Limb (tissue), 2 donors: ENCODE measurements around the gene MRPS2.
"Not testable (repeated sequence)": the region's sequence is repeated elsewhere in the genome, so short reads cannot be mapped to it uniquely, and the experiment has no call there.

Experiments used
- DNase-seq, 2 donors: peaks; one replicate each; pipeline ENCODE4 v3.0.0-alpha.2; 2016; ENCODE audit errors: extremely low spot score in 2 of 2

MRPS2 gene

DNA sequence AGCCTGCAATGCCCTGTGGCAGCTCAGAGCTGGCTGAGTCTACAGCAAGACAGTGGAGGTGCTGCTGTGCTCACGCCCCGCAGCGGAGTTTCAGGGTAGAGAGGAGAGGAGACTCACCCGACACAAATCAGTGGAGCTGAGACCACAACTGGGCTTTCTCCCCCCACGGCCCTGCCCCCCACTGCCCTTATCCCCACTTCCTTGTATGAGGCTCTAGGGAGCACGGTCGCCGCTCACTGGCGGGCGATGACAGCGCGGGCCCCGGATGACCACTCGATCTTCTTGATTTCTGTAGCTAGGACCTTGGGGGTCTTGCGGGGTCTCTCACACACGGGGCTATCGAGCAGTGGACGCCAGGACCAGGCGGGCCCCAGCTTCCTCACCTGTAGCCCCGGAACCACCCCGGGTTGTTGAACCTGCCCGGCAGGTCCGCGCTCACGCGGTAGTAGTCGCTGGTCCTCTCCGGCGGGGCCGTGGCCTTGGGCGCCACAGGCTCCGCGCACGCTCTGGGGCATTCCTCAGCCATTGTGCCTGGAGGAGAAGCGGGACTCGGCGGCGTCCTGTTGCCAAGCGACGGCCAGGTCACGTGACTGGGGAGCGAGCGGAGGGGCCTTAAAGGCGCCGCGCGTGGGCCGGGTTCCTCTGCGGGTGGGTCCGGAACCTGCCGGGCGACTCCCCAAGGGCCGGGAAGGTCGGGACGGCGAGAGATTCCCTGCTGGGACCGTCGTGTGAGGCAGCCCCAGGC, 984 bp upstream of the MRPS2 start:
- DNase-seq: peak; percentile 82 to 94

DNA sequence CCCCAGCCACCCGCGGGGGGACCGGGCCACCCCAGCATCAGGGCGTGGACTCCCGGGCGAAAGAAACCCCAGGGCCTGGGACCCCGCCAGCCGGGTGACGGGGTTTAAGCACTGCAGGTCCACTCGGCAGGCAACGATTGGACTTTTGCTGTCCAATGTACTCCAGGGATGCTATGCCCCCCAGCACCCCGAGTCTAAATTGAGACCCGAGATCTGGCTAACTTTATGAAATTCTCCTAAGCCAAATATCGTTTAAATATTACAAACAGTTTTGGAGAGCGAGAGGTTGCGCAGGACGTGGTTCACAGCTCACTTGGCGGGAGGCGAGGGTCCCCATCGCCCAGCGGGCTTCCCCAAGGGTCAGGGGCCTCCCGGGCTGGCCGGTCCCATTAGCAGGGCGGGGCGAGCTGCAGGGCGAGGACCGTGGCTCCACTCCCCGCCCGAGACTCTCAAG, 384 bp upstream of the MRPS2 start:
- no peak for DNase-seq

DNA sequence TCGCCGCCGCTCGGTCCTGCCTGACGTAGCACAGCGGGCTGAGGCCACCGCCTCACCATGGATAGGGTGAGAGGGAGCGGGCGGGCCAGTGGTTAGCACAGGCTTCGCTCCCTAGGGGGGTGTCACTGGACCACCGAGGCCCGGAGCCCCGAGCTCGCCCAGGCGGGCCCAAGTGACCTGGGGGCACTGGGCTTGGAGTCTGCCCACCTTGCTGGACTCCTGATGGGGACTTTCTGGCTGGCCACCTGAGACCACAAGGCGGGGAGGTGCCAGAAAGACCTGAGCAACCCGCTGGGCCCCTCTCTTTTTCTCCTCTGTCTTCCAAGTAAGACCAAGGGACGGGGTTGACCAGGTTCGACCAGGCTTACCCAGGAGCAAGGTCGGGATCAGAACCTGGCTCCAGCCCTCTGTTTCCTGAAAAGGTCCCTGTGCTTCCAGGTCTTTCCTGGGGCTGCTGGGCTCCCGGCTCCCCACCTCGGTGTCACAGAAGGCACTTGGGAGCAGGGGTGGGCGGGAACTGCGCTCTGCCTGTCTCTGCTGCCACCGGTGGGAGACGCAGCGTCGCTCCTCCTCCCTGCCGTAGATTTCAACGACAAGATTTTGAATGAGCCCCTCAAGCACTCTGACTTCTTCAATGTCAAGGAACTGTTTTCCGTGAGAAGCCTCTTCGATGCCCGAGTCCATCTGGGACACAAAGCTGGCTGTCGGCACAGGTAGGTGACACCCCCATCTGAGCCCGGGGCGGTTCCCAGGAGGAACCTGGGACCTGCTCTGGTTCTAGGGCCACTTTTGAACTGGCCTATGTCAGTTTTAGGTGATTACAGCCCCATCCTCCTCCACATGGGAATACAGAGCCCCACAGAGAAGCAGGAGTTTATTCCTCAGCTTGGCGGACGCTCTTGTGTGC, 1.0 kb downstream of the MRPS2 start:
- DNase-seq: no peak

DNA sequence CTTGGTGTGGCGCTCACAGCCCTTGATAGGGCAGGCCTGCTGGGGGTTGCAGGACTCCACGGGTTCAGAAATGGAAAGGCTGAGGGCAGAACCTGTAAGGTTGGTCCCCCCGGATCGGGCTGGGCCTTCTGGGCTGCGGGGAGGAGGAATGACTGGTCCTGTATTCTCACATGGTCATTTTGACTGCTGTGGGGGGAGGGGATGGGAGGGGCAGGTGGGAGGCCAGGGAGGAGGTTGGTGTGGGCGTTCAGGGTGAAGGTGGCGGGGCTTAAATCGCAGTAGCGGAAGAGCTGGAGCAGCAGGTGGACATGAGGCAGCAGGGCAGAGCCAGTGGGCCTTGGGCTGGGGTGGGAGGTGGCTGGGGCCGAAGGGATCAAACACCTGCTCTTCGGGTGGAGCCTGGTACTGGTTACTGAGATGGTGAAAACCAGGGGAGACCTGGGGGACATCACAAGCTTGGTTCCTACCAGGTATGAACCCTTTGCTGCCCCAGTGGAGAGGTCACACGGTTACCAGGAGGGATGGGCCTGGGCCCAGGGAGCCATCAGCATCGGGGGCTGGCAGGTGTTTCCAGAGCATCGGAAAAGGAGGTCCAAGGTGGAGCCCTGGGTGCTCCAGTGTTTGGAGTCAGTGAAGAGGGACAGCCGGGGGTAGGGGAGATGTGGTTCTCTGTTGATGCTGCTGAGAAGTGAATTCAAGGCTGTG, 1.8 kb downstream of the MRPS2 start:
- no peak for DNase-seq

DNA sequence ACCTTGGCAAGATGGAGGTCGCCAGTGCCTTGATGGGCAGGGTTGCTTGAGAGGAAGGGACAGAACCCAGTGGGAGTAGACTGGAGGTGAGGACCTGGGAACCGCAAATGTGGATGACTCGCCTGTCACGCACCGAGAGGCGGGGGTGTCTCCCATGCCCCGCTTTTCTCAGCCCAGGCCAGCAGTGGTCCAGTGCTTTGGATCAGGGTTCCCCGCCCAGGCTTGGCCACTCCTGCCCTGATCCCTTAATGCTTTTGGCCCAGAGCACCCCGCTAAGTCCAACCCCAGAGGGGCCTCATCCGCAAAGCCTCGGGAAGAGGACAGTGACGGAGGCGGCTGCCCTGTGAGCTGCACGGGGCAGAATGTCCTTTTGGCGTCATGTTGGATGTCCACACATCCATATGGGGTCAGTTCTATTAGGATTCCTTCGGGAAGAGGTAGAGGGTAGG, 2.4 kb downstream of the MRPS2 start:
- DNase-seq: no peak

DNA sequence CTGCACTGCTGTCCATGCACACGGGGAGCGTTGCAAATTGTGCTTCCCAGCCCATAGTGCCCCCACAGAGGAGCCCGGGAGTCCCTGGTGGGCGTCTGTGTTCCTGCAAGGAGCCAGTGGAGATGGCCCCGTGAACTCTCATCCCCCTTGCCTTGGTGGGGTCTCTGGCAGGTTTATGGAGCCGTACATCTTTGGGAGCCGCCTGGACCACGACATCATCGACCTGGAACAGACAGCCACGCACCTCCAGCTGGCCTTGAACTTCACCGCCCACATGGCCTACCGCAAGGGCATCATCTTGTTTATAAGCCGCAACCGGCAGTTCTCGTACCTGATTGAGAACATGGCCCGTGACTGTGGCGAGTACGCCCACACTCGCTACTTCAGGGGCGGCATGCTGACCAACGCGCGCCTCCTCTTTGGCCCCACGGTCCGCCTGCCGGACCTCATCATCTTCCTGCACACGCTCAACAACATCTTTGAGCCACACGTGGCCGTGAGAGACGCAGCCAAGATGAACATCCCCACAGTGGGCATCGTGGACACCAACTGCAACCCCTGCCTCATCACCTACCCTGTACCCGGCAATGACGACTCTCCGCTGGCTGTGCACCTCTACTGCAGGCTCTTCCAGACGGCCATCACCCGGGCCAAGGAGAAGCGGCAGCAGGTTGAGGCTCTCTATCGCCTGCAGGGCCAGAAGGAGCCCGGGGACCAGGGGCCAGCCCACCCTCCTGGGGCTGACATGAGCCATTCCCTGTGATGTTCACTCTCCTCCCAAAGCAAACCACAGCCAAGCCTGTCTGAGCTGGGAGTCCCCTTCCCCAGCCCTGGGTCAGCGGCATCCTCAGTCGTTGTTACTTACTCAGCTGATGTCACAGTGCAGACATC, 3.1 kb downstream of the MRPS2 start:
- no peak for DNase-seq

DNA sequence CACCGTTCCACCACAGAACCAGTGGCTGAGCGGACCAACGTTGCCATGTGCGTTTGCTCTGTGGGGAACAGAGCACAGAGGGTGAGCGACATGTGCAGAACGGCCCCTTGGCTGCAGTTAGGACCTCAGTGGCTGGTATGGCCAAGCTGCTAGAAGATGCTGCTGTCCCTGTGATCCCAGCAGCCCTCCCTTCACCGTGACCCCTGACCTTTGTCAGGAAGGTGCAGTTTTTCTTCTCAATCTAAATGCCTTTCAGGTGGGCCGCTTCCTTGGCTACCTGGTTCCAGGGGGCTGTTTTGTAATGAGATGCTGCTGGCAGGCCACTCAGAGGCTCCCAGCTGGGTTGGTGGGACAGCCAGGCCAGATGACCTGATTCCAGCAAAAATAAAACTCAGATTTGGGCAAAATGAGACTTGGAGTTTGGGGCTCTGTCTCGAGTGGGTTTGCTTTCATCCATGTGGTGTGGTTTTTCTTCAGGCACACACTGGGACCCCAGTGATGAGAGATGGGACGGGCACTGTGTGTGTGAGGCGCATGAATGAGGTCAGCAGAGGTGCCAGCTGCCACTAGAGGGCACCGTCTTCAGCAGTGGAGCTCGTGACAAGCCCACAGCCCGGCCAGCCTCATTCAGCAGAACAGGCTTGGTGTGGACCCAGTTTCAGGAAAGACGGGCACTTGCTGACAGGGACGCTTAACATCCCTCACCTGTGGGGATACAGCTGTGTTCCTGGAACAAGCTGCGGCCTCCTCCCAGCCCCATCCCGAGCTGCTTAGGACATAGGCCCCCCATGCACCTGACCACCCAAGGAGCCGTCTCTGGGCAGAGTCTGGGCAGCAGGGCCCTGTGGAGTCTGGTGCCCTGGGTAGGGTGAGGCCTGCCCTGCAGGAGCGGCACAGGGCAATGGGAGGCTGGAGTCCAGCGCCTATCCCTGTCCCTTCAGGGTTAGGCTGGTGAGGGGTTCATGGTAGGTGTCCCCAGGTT, 4.1 kb downstream of the MRPS2 start:
- peak in 1 of 2 donors; percentile 64 for DNase-seq

DNA sequence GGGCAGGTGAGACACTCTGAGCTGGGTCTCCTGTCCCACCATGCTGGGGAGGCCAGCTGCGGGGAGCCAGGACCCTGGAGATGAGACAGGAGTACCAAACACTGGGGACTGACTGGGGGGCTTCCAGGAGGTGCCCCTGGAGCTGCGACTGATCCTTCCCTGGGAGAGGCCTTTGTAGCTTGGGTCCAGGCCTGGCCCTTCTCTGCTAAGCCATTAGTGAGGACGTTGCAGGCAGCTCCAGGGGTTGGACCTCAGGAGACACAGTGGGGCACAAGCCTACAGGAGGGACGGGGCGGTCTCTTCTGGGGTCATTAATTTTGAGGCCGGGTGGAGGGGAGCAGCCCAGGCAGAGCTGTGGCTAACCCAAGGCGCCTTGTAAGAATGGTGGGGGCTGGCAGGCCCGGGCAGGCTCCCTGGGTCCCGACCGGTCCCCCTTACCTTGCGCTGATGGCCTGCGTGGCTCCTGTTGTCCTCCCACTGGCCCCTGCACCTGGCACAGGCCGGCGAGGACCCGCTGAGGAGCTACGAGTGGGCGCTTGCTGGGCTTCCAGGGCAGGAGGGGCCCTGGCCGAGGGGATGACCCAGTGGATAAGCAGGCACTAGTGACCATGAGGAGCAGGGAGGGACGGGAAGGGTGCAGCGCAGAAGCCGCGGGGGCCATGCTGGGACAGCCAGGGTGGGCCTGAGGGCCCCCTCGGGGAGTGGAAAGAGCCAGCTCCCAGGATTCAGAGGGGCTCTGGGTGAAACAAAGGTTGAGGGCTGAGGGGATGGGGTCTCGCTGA, 5.1 kb downstream of the MRPS2 start:
- DNase-seq: no peak

DNA sequence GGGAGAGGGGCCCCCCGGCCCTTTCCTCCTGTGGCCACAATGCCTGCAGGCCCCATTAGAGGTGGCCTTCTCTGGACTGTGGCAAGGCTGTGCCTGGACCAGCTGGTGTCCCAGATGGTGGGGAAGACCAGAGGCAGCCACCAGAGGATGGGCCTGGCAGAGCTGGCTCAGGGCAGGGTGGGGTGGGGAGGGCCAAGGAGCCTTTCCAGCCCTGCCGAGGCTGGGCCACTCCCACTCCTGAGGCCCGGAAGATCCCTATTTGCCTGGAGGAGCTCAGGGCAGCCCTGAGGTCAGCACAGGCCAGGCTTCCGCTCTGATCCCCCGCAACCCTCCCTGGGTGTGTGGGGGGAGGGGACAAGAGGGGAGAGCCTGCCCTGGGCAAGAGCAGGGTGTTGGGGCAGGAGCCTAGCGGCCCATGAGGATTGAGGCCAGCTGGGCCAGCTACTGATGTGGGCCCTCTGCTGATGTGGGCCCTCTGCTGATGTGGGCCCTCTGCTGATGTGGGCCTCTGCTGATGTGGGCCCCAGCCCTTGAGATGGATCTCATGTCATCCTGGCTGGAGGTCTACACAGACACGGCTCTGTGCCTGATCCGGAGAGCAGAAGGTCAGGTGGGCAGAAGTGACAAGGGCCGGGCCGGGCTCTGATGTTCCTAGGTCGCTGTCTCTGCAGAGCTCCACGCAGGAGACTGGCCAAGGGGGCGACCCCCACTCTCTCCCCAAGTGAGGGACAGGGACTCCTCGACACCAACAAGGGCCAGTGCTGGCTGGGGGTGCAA, 6.0 kb downstream of the MRPS2 start:
- no peak for DNase-seq

DNA sequence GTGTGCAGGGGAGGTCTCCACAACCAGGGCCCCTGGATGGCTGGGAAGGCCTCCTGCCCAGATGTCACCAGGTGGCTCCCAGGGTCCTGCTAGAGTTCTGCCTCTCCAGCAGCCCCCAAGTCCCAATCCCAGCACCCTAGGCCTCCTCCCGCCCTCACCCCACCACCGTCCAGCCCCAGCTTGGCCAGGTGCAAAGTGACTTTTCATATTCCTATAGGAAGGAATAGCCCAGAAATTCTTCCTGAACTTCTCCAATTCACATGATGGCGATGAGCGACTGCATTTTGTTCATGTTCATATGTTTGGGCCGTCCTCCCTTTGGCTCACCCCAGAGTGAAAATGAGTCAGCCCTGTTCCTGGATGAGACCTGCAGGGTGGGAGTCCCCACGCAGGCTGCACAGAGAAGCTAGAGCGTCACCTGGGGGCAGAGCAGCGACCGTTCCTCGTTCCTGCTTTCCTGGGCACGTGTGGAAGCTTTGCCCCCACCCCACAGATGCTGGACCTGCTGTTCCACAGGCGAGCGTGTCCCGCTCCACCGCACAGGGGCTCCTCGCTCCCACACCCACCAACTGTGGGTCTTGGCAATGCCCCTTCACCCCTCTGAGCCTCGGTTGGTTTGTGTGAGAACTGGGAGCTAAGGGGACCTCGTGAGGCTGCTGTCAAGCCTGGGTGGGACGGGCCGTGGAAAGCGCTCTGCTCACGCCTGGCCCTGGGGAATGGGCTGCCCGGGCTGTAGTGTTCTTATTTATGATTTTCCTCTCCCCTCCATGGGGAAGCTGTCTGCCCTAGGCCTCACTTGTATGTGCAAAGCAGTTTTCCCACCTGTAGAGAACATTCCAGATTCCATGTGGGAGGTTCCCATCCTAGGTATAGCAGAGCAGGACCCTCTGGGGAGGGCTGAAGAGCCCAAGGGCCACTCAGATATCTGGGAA, 6.9 kb downstream of the MRPS2 start:
- peak in 1 of 2 donors; percentile 19 for DNase-seq

DNA sequence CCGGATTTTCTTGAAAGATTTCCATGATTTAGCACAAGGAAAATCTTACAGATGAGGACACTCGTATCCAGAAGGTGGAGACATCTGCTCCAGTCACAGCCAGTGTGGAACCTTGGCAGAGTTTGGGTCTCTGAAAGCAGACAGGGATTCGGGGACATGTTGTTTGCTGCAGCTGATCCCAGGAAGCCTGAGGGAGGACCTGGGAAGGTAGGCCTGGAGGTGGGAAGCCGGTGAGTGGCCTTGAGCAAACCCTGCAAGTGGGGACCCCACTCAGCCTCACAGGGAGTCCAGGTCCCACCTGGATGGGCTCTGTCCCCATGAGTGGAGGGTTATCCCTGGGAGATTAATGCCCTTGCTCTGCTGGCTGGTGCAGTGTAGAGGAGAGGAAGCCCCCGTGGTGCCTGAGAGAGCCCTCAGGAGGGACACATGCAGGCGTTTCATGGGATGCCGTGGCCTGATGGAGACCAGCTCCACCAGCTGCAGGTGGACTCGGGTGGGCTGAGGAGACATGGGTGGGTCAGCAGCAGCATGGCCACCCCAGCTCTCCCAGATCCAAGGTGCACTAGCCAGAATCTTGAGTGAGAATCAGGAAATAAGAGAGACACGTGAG, 7.8 kb downstream of the MRPS2 start:
- peak in 1 of 2 donors; percentile 7 for DNase-seq

DNA sequence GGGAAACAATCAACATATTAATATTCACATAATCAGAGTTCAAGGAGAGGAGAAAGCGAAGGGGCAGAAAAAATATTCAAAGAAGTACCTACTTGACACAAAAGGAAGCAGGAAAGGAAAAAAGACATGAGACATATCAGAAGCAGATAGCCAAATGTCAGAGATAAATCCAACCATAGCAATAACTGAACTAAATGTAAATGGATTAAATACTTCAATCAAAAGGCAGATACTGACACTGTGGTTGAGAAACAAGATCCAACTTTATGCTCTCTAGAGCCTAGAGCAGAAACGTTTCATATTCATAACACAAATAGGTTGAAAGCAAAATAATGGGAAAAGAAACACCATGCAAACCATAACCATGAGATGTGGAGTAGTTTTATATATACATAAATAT, 9.0 kb downstream of the MRPS2 start:
- DNase-seq: no peak

DNA sequence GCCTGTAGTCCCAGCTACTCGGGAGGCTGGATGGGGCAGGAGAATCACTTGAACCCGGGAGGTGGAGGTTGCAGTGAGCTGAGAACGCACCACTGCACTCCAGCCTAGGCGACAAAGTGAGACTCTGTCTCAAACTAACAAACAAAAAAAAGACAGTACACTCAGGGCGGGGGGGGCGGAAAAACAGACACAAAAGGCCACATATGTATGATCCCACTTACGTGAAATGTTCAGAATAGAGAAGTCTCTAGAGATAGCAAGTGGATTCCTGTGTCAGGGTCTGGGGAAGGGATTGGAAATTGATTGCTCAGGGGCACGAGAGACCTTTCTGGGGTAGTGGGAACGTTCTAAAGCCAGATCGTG, 11.7 kb downstream of the MRPS2 start:
- DNase-seq: no peak

DNA sequence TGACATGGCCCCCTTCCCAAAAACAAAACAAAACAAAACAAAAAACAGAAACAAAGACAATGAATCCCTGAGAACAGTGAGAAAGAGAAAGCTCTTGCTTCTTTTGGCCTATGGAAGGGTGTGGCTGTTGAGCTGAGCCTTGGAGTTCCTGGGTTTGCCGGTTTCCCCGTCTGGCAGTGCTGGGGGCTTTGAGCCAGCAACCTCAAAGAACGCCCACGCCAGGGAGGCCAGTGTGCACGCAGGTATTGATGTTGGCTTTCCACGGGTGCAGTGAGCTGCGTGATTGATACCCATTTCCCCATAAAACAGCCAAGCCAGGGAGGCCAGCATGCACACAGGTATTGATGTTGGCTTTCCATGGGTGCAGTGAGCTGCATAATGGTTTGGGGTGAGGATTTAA, 12.4 kb downstream of the MRPS2 start:
- peak in 1 of 2 donors; percentile 34 for DNase-seq

DNA sequence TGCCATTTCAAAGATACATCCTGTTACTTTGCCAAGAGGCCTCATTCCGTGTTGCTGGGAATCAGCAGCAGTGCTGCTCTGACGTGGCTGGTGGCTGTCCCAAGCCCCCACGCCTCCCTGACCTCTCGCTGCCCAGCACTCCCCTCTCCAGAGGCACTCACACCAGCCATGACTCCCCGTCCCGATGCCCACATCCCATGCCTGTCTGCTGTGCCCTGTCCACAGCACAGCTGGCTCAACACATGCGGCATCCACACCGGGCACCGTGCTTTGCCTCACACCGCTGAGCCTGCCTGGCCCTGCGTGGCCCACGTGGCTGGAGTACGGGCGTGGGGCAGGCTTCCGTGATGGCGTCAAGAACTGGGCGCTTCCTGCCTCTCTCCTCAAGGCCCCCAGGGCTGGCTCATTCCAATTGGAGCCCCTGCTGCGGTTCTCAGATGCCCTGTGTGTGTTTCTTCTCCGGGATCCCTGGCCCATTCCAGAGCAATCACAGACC, 12.9 kb downstream of the MRPS2 start:
- DNase-seq: no peak

DNA sequence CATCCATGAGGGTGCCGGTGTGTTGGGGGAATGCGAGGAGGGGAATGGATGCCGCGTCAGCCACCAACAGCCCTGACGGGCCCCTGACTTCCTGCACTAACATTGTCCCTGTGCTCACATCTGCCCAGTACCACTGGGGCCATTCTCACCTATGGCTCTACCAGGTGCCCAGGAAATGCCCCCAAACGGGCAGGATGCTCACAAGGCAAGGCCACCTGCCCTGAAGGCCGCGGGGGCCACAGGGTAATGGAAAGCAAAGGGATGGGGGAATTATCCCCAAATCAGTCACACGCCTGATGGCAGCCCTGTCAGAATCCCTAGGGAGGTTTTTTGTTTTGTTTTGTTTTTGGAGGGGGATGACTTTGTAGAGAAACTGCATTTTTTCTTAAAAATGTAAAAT, 13.4 kb downstream of the MRPS2 start:
- DNase-seq: not testable (repeated sequence)
